H9 (cell line): Measurements from ENCODE around the gene LRFN2. TPM values are rescaled to one million over a fixed set of nuclear protein-coding genes. Genes with fewer than 3 reads are reported as not detected.
A peak's percentile ranks its signal among the peaks of the same experiment; 100 is the strongest.

Source experiments
- DNase-seq: peaks from one replicate; pipeline ENCODE4 v3.0.0-alpha.2; 2017
- H2AFZ ChIP-seq: one replicate; pipeline ENCODE4 v1.6.1; 2013; ENCODE audit warnings: mild to moderate bottlenecking, low read length, control low read depth, moderate library complexity
- H2AK5ac ChIP-seq: 2 replicates; pipeline ENCODE4 v1.6.1; 2013; ENCODE audit warnings: low read length, control low read depth, mixed read lengths; ENCODE audit not compliant: insufficient read length
- H2BK120ac ChIP-seq: one replicate; pipeline ENCODE4 v1.6.1; 2013; ENCODE audit warnings: low read depth, mild to moderate bottlenecking, low read length, control low read depth, inconsistent platforms; ENCODE audit not compliant: poor library complexity, severe bottlenecking
- H2BK12ac ChIP-seq: 2 replicates; pipeline ENCODE4 v1.6.1; 2013; ENCODE audit warnings: low read length, control low read depth, mixed read lengths, low read depth; ENCODE audit not compliant: insufficient read length
- H2BK15ac ChIP-seq: 2 replicates; pipeline ENCODE4 v1.6.1; 2013; ENCODE audit warnings: low read depth, low read length, control low read depth
- H2BK20ac ChIP-seq: one replicate; pipeline ENCODE4 v1.6.1; 2013; ENCODE audit warnings: low read depth, mild to moderate bottlenecking, low read length, control low read depth, inconsistent platforms; ENCODE audit not compliant: poor library complexity, severe bottlenecking
- H2BK5ac ChIP-seq: 2 replicates; pipeline ENCODE4 v1.6.1; 2013; ENCODE audit warnings: low read length, control low read depth, mixed read lengths; ENCODE audit not compliant: insufficient read length
- H3K14ac ChIP-seq: 2 replicates; pipeline ENCODE4 v1.6.1; 2013; ENCODE audit warnings: low read length, control low read depth; ENCODE audit not compliant: insufficient read depth
- H3K18ac ChIP-seq: 2 replicates; pipeline ENCODE4 v1.6.1; 2013; ENCODE audit warnings: low read depth, mild to moderate bottlenecking, mixed read lengths, low read length, control low read depth; ENCODE audit not compliant: insufficient read length
- H3K23ac ChIP-seq: 2 replicates; pipeline ENCODE4 v1.6.1; 2013; ENCODE audit warnings: low read length, control low read depth, mixed read lengths, low read depth; ENCODE audit not compliant: insufficient read length
- H3K23me2 ChIP-seq: 2 replicates; pipeline ENCODE4 v1.6.1; 2013; ENCODE audit warnings: low read depth, mild to moderate bottlenecking, mixed read lengths, low read length, control low read depth; ENCODE audit not compliant: insufficient read length, poor library complexity, severe bottlenecking
- H3K27ac ChIP-seq: 2 replicates; pipeline ENCODE4 v1.5.1; 2013; ENCODE audit warnings: low read length, control low read depth, mixed read lengths, low read depth; ENCODE audit not compliant: insufficient read length
- H3K27me3 ChIP-seq: 2 replicates; pipeline ENCODE4 v1.6.1; 2013; ENCODE audit warnings: low read length, control low read depth, inconsistent platforms; ENCODE audit not compliant: insufficient read depth
- H3K4ac ChIP-seq: 2 replicates; pipeline ENCODE4 v1.6.1; 2013; ENCODE audit warnings: low read depth, mild to moderate bottlenecking, control low read depth, inconsistent platforms, low read length, moderate library complexity
- H3K4me1 ChIP-seq: 2 replicates; pipeline ENCODE4 v1.6.1; 2013; ENCODE audit warnings: low read length, control low read depth, inconsistent platforms; ENCODE audit not compliant: insufficient read depth
- H3K4me2 ChIP-seq: 2 replicates; pipeline ENCODE4 v1.6.1; 2013; ENCODE audit warnings: low read length, control low read depth, mixed read lengths; ENCODE audit not compliant: insufficient read length, insufficient read depth
- H3K56ac ChIP-seq: 2 replicates; pipeline ENCODE4 v1.6.1; 2013; ENCODE audit warnings: low read depth, mild to moderate bottlenecking, mixed read lengths, low read length, control low read depth; ENCODE audit not compliant: insufficient read length
- H3K79me1 ChIP-seq: 2 replicates; pipeline ENCODE4 v1.6.1; 2013; ENCODE audit warnings: low read depth, mild to moderate bottlenecking, moderate library complexity, low read length, control low read depth, inconsistent platforms; ENCODE audit not compliant: insufficient read depth, poor library complexity, severe bottlenecking
- H3K79me2 ChIP-seq: 2 replicates; pipeline ENCODE4 v1.6.1; 2013; ENCODE audit warnings: low read length, control low read depth, inconsistent platforms; ENCODE audit not compliant: insufficient read depth
- H3K9ac ChIP-seq: 2 replicates; pipeline ENCODE4 v1.6.1; 2013; ENCODE audit warnings: low read length, control low read depth, mixed read lengths; ENCODE audit not compliant: insufficient read length; ENCODE audit errors: extremely low read depth
- H3K9me3 ChIP-seq: one replicate; pipeline ENCODE4 v1.6.1; 2013; ENCODE audit warnings: low read depth, low read length, inconsistent platforms; ENCODE audit not compliant: control insufficient read depth
- H3T11ph ChIP-seq: one replicate; pipeline ENCODE4 v1.6.1; 2013; ENCODE audit warnings: mild to moderate bottlenecking, low read length, control low read depth, inconsistent platforms
- H4K20me1 ChIP-seq: one replicate; pipeline ENCODE4 v1.6.1; 2013; ENCODE audit not compliant: control insufficient read depth, insufficient read length, insufficient read depth
- H4K5ac ChIP-seq: 2 replicates; pipeline ENCODE4 v1.6.1; 2013; ENCODE audit warnings: low read depth, mild to moderate bottlenecking, mixed read lengths, low read length, control low read depth; ENCODE audit not compliant: insufficient read length
- H4K8ac ChIP-seq: replicated peaks from 2 replicates; pipeline ENCODE4 v1.6.1; 2013; ENCODE audit warnings: low read length, control low read depth, mixed read lengths, low read depth; ENCODE audit not compliant: insufficient read length
- H4K91ac ChIP-seq: 2 replicates; pipeline ENCODE4 v1.6.1; 2013; ENCODE audit warnings: low read depth, mild to moderate bottlenecking, moderate library complexity, mixed read lengths, low read length, control low read depth; ENCODE audit not compliant: insufficient read length
- H3K27ac Mint-ChIP-seq, 3 experiments: 2 replicates in 2 of 3; 3 replicates in 1 of 3; pipeline ENCODE4 v1.8.0; 2020 to 2021; ENCODE audit warnings: mixed read lengths in 3 of 3, mild to moderate bottlenecking in 1 of 3, moderate library complexity in 1 of 3
- H3K27me3 Mint-ChIP-seq: 2 replicates; pipeline ENCODE4 v1.8.0; 2021; ENCODE audit warnings: low read depth, mild to moderate bottlenecking, moderate library complexity, mixed read lengths
- H3K36me3 Mint-ChIP-seq, 3 experiments: 2 replicates in 2 of 3; 3 replicates in 1 of 3; pipeline ENCODE4 v1.8.0; 2020 to 2021; ENCODE audit warnings: low read depth in 3 of 3, mixed read lengths in 3 of 3; ENCODE audit not compliant: insufficient read depth in 1 of 3
- H3K4me1 Mint-ChIP-seq, 2 experiments: 2 replicates each; pipeline ENCODE4 v1.8.0; 2020; ENCODE audit warnings: mixed read lengths in 2 of 2
- H3K4me3 Mint-ChIP-seq, 2 experiments: 2 replicates in 1 of 2; 3 replicates in 1 of 2; pipeline ENCODE4 v1.8.0; 2020 to 2021; ENCODE audit warnings: mild to moderate bottlenecking in 2 of 2, mixed read lengths in 2 of 2, moderate library complexity in 1 of 2
- H3K9me3 Mint-ChIP-seq, 2 experiments: 2 replicates in 1 of 2; 3 replicates in 1 of 2; pipeline ENCODE4 v1.8.0; 2020; ENCODE audit warnings: mild to moderate bottlenecking in 2 of 2, mixed read lengths in 2 of 2, moderate library complexity in 1 of 2
- CTCF ChIP-seq: fragments of 200-600 bp; sonication (generic); conservative IDR thresholded peaks from 3 replicates; pipeline ENCODE4 v1.8.0; 2021; ENCODE audit warnings: antibody characterized with exemption, mild to moderate bottlenecking
- WGBS: extraction: QIAGEN DNeasy Blood & Tissue Kit; methylation state at CpG from one replicate; pipeline ENCODE4 v1.1.7; 2013; ENCODE audit warnings: missing lambda C conversion rate, low lambda C conversion rate, mixed read lengths; ENCODE audit not compliant: insufficient read length; ENCODE audit errors: extremely low coverage; 5-methylcytosine and 5-hydroxymethylcytosine counted together
- total RNA-seq: library from RNA; stranded (reverse); gene quantifications from 2 replicates; pipeline ENCODE4 v1.2.1, GENCODE V29; 2021

Gene LRFN2
- total RNA-seq, 1 experiment from 2014 or later, result 0.11 TPM

GRCh38 chr6:40362859-40363258 lies 224.3 kb downstream of the LRFN2 start:
- Histone ChIP-seq H3K56ac (no peak overlapping the region), H3K4me2 (no peak overlapping the region), H2BK12ac (no peak overlapping the region), H3K23me2 (no peaks in the 10 kb centered on the region), H3K79me1 (no peaks in the 10 kb centered on the region), H3K23ac (no peak overlapping the region), H2BK120ac (no peak overlapping the region), H4K20me1 (no peaks in the 10 kb centered on the region), H3K4ac (no peak overlapping the region), H4K91ac (no peak overlapping the region), H3K4me1 (peaks cover 20% of the 10 kb centered on the region), H3K9me3 (no peaks in the 10 kb centered on the region), H3K27ac (no peak overlapping the region), H3K14ac (no peak overlapping the region), H3K9ac (no peak overlapping the region), H2AK5ac (no peak overlapping the region), H2BK15ac (no peak overlapping the region), H2AFZ (no peak overlapping the region), H2BK20ac (no peak overlapping the region), H3K79me2 (no peaks in the 10 kb centered on the region), H4K5ac (no peak overlapping the region), H3T11ph (no peak overlapping the region), H3K27me3 (no peaks in the 10 kb centered on the region), H3K18ac (no peak overlapping the region), H2BK5ac (no peak overlapping the region), H4K8ac (no peak overlapping the region)
- H3K9me3 Mint-ChIP-seq, result peaks cover 3 to 8% of the 10 kb centered on the region in 2 experiments; a peak in 3 of 5 replicates
- H3K4me1 Mint-ChIP-seq, result peaks cover 54% of the 10 kb centered on the region in 2 experiments
- peaks cover 0 to 12% (median 0%) of the 10 kb centered on the region in 3 experiments; a peak in 4 of 7 replicates for H3K36me3 Mint-ChIP-seq
- H3K27me3 Mint-ChIP-seq, result no peaks in the 10 kb centered on the region
- DNase-seq, result no peak
- no peak overlapping the region for H3K4me3 Mint-ChIP-seq
- TF ChIP-seq CTCF, result no peak
- WGBS, result no CpG with 5 or more reads among the region's 4 CpGs
- H3K27ac Mint-ChIP-seq, result peak overlapping the region in 1 of 3 experiments; percentile 3; a peak in 1 of 7 replicates
